PC-3 (cell line): ENCODE results near the gene STAC2. TPM values are rescaled to one million over a fixed set of nuclear protein-coding genes. Genes with fewer than 3 reads are reported as not detected.
A peak's percentile ranks its signal among the peaks of the same experiment; 100 is the strongest.

Experiments
- ATAC-seq: fragments of 200-7000 bp; cut with Tn5 transposase; 2 replicates; pipeline ENCODE4 v1.9.1; 2020; ENCODE audit warnings: mild to moderate bottlenecking, moderate library complexity
- Bru-seq: library from RNA; stranded (reverse); fragments of 400-500 nt; gene quantifications from one replicate; lab custom pipeline; 2021; lab: Mats Ljungman, UMichigan
- BruChase-seq, 2 experiments: library from RNA; stranded (reverse); fragments of 400-500 nt; gene quantifications; one replicate each; lab custom pipeline; 2021; lab: Mats Ljungman, UMichigan
- BruUV-seq: library from RNA; stranded (reverse); fragments of 400-500 nt; replicated peaks from 2 replicates; lab custom pipeline; 2021; lab: Mats Ljungman, UMichigan
- CTCF ChIA-PET: fragments of 300-600 bp; sonication (Branson Sonifier 250); formaldehyde crosslinking; loops from one replicate; lab custom pipeline; 2022; ENCODE audit warnings: antibody characterized with exemption; lab: Charles Lee
- POLR2A ChIA-PET: fragments of 300-600 bp; sonication (Branson Sonifier 250); formaldehyde crosslinking; loops from one replicate; lab custom pipeline; 2022; ENCODE audit warnings: antibody characterized with exemption; ENCODE audit not compliant: unreplicated experiment; lab: Charles Lee
- DNase-seq: peaks from one replicate; pipeline ENCODE4 v3.0.0-alpha.2; 2015
- H2AFZ ChIP-seq: fragments of 300-600 bp; sonication (generic); 2 replicates; pipeline ENCODE4 v1.6.0; 2016; ENCODE audit warnings: antibody characterized with exemption, low read length
- H3F3A ChIP-seq: fragments of 300-600 bp; sonication (generic); one replicate; pipeline ENCODE4 v1.6.0; 2017; ENCODE audit warnings: antibody characterized with exemption, low read length, control low read depth, mild to moderate bottlenecking; ENCODE audit not compliant: unreplicated experiment
- H3K27ac ChIP-seq: fragments of 300-600 bp; sonication (generic); 2 replicates; pipeline ENCODE4 v1.5.1; 2016; ENCODE audit warnings: mild to moderate bottlenecking, low read length
- H3K27me3 ChIP-seq: fragments of 300-600 bp; sonication (generic); 2 replicates; pipeline ENCODE4 v1.6.1; 2016; ENCODE audit warnings: low read length, mixed read lengths
- H3K36me3 ChIP-seq: fragments of 300-600 bp; sonication (generic); 2 replicates; pipeline ENCODE4 v1.6.1; 2016; ENCODE audit warnings: low read depth, mixed run types, low read length, mixed read lengths
- H3K4me1 ChIP-seq: fragments of 300-600 bp; sonication (generic); 2 replicates; pipeline ENCODE4 v1.5.1; 2016; ENCODE audit warnings: low read length; ENCODE audit not compliant: insufficient read depth
- H3K4me2 ChIP-seq: fragments of 300-600 bp; sonication (generic); 2 replicates; pipeline ENCODE4 v1.6.0; 2016; ENCODE audit warnings: low read length
- H3K4me3 ChIP-seq: fragments of 300-600 bp; sonication (generic); 2 replicates; pipeline ENCODE4 v1.5.1; 2016; ENCODE audit warnings: mild to moderate bottlenecking, low read length, mixed read lengths
- H3K79me2 ChIP-seq: fragments of 300-600 bp; sonication (generic); 2 replicates; pipeline ENCODE4 v1.6.1; 2017; ENCODE audit warnings: low read length, mixed read lengths
- H3K9ac ChIP-seq: fragments of 300-600 bp; sonication (generic); 2 replicates; pipeline ENCODE4 v1.6.0; 2016; ENCODE audit warnings: mild to moderate bottlenecking, low read length
- H3K9me2 ChIP-seq: fragments of 300-600 bp; sonication (generic); replicated peaks from 2 replicates; pipeline ENCODE4 v1.6.1; 2016; ENCODE audit warnings: mixed run types, low read length, mixed read lengths
- H3K9me3 ChIP-seq: fragments of 300-600 bp; sonication (generic); 2 replicates; pipeline ENCODE4 v1.6.1; 2016; ENCODE audit warnings: low read length, mixed read lengths
- H4K20me1 ChIP-seq: fragments of 300-600 bp; sonication (generic); 2 replicates; pipeline ENCODE4 v1.6.1; 2016; ENCODE audit warnings: low read length, mixed read lengths
- EZH2 ChIP-seq: fragments of 300-600 bp; sonication (generic); IDR thresholded peaks from one replicate; pipeline ENCODE4 v1.6.1; 2017; ENCODE audit warnings: antibody characterized with exemption, mild to moderate bottlenecking, low read length; ENCODE audit not compliant: unreplicated experiment
- EZH2phosphoT487 ChIP-seq: fragments of 300-600 bp; sonication (generic); IDR thresholded peaks from 2 replicates; pipeline ENCODE4 v1.6.1; 2018; ENCODE audit warnings: mild to moderate bottlenecking, antibody characterized with exemption, low read length, borderline replicate concordance
- intact Hi-C: fragments of 100-400 bp; cut with micrococcal nuclease; formaldehyde crosslinking; loops from 2 replicates; pipeline ENCODE4 v1.9.0; 2023
- long read RNA-seq: library from polyadenylated mRNA; unstranded; transcript quantifications from one replicate; pipeline ENCODE4 v2.0.0, GENCODE V29; 2021; ENCODE audit not compliant: unreplicated experiment
- total RNA-seq: library from RNA; depleted of rRNA; stranded (reverse); fragments of >200 nt; gene quantifications from 2 replicates; pipeline ENCODE4 v1.2.3, GENCODE V29; 2014; rRNA removed
- TF ChIP-seq, protein P1 (sequence below): fragments of 300-600 bp; sonication (generic); conservative IDR thresholded peaks from 2 replicates; pipeline ENCODE4 v1.5.1; 2017; ENCODE audit warnings: antibody characterized with exemption, low read depth, mild to moderate bottlenecking, low read length

Gene STAC2, protein sequence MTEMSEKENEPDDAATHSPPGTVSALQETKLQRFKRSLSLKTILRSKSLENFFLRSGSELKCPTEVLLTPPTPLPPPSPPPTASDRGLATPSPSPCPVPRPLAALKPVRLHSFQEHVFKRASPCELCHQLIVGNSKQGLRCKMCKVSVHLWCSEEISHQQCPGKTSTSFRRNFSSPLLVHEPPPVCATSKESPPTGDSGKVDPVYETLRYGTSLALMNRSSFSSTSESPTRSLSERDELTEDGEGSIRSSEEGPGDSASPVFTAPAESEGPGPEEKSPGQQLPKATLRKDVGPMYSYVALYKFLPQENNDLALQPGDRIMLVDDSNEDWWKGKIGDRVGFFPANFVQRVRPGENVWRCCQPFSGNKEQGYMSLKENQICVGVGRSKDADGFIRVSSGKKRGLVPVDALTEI
- not detected in 2 replicates for total RNA-seq
- not detected for Bru-seq, nascent RNA
- BruChase-seq, experiment 1, labeled RNA remaining after a 6-hour chase: not detected
- BruChase-seq, experiment 2, labeled RNA remaining after a 2-hour chase: percentile 15 among the genes with signal in this experiment
- long read RNA-seq: 0 reads

DNA sequence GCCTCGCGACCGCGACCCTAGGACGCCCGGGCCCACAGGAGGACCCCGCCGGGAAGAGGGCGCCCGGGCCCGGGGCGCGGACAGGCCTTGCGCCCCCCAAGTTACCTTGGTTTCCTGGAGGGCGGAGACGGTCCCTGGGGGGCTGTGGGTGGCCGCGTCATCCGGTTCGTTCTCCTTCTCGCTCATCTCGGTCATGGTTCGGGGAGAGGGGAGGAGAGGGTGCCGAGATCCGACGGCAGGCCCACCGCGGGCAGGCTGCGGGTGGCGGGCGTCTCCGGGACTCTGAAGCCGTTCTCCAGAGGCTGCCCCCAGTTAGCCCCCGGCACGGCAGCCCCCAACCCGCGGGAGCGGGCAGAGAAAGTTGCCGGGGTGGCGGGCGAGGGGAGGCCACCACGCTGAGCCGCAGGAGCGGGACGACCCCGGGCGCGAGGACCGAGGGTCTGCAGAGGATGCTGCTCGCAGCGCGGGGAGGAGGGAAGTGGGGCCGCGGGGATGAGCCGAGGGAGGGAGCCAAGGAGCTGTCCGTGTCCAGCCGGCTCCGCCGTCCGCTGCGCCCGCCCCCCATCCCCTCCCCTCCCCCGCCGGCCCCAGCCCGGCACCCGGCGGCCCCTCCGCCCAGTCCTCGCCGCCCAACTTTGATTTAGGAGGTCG, at the start of gene STAC2:
STAC2 (minus strand) TSS at position 638 of the 651 bp plus-strand sequence; CDS start at position 195, 443 bp downstream.
- H3K27ac ChIP-seq: no peak within 1 kb of the TSS
- CTCF ChIA-PET: no interaction called here
- TF ChIP-seq EZH2phosphoT487 (no peak), EZH2 (no peak)
- TF ChIP-seq, protein P1, sequence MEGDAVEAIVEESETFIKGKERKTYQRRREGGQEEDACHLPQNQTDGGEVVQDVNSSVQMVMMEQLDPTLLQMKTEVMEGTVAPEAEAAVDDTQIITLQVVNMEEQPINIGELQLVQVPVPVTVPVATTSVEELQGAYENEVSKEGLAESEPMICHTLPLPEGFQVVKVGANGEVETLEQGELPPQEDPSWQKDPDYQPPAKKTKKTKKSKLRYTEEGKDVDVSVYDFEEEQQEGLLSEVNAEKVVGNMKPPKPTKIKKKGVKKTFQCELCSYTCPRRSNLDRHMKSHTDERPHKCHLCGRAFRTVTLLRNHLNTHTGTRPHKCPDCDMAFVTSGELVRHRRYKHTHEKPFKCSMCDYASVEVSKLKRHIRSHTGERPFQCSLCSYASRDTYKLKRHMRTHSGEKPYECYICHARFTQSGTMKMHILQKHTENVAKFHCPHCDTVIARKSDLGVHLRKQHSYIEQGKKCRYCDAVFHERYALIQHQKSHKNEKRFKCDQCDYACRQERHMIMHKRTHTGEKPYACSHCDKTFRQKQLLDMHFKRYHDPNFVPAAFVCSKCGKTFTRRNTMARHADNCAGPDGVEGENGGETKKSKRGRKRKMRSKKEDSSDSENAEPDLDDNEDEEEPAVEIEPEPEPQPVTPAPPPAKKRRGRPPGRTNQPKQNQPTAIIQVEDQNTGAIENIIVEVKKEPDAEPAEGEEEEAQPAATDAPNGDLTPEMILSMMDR: no peak

DNA sequence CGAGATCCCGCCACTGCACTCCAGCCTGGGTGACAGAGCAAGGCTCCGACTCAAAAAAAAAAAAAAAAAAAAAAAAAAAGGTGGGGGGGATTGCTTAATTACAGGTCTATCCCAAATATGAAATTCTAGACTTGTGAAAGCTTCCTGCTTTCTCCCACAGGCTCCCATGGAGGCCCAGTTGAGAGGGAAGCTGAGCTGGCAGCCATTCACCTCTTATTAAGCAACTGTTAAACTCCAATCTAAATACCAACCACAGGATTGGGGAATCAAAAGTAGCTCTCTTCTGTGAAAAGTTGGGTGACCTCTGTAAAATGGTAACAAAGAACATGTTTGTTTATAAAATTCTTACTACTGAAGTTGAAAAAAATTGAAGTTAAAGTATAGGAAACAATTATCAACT, 45.8 kb upstream of the STAC2 start:
- ChIA-PET POLR2A (interaction anchor here (0.6 kb wide), 1 partner anchor 180 kb away, joined by 7 read pairs; no protein-coding TSS in a partner anchor), CTCF (interaction anchor here (1.0 kb wide), 1 partner anchor 81 kb away, joined by 26 read pairs; no protein-coding TSS in a partner anchor)
- BruUV-seq: no TSS peak

More for the DNA sequence above, at the start of gene STAC2:
- Histone ChIP-seq H3K79me2 (no peaks in the 10 kb centered on the region), H4K20me1 (no peaks in the 10 kb centered on the region), H3F3A (no peaks in the 10 kb centered on the region), H3K4me1 (no peaks in the 10 kb centered on the region), H3K9me2 (no peaks in the 10 kb centered on the region), H3K9me3 (no peaks in the 10 kb centered on the region), H3K4me3 (no peak within 1 kb of the TSS), H3K9ac (no peak within 1 kb of the TSS), H3K36me3 (no peaks in the 10 kb centered on the region), H3K4me2 (no peak within 1 kb of the TSS), H2AFZ (no peak within 1 kb of the TSS), H3K27me3 (no peaks in the 10 kb centered on the region)
- POLR2A ChIA-PET: no interaction called here
- ATAC-seq (no peak), DNase-seq (no peak)
- no TSS peak for BruUV-seq
- intact Hi-C loops: no loop called here

More for the DNA sequence above, 45.8 kb upstream of the STAC2 start:
- TF ChIP-seq EZH2phosphoT487 (no peak), EZH2 (no peak)
- TF ChIP-seq, protein P1: no peak
- no peak for DNase-seq
- no peaks in the 10 kb centered on the region for H3K79me2 ChIP-seq
- ATAC-seq: no peak
- H3K4me3 ChIP-seq: no peak overlapping the region
- H3K4me1 ChIP-seq: no peaks in the 10 kb centered on the region
- H3K4me2 ChIP-seq: no peak overlapping the region
- H3K9me3 ChIP-seq: no peaks in the 10 kb centered on the region
- H3K9ac ChIP-seq: no peak overlapping the region
- no peaks in the 10 kb centered on the region for H3K9me2 ChIP-seq
- H3F3A ChIP-seq: no peaks in the 10 kb centered on the region
- no peaks in the 10 kb centered on the region for H3K36me3 ChIP-seq
- no peaks in the 10 kb centered on the region for H3K27me3 ChIP-seq
- no peak overlapping the region for H2AFZ ChIP-seq
- intact Hi-C loops: loop anchor here (1.0 to 2.0 kb wide), 2 partner anchors 81 to 121 kb away; no protein-coding TSS in a partner anchor
- no peak overlapping the region for H3K27ac ChIP-seq
- H4K20me1 ChIP-seq: no peaks in the 10 kb centered on the region
